GM12878 (cell line): Measurements from ENCODE around the gene AVEN.

Experiments used
- CEBPZ ChIP-seq: fragments of 150-350 bp; IDR thresholded peaks from 2 replicates; pipeline ENCODE4 v1.6.1; 2016; ENCODE audit warnings: low read depth, low read length
- CTCF ChIP-seq, 3 experiments: IDR thresholded peaks in 2 of 3; conservative IDR thresholded peaks in 1 of 3; 2 replicates each; pipeline ENCODE4 v1.5.1; 2011; ENCODE audit warnings: low read depth in 3 of 3, low read length in 3 of 3, mild to moderate bottlenecking in 3 of 3, control low read depth in 2 of 3, moderate library complexity in 2 of 3, inconsistent platforms in 1 of 3, mixed read lengths in 1 of 3; ENCODE audit not compliant: control insufficient read depth in 2 of 3, insufficient read depth in 1 of 3; ENCODE audit errors: extremely low read depth in 1 of 3
- IRF3 ChIP-seq: fragments of 450-650 bp; IDR thresholded peaks from 2 replicates; pipeline ENCODE4 v1.6.1; 2014; ENCODE audit warnings: mild to moderate bottlenecking
- TF ChIP-seq, protein P1 (sequence below): fragments of 450-650 bp; IDR thresholded peaks from 2 replicates; pipeline ENCODE4 v1.6.1; 2016; ENCODE audit warnings: mild to moderate bottlenecking

- TF ChIP-seq, protein P1, sequence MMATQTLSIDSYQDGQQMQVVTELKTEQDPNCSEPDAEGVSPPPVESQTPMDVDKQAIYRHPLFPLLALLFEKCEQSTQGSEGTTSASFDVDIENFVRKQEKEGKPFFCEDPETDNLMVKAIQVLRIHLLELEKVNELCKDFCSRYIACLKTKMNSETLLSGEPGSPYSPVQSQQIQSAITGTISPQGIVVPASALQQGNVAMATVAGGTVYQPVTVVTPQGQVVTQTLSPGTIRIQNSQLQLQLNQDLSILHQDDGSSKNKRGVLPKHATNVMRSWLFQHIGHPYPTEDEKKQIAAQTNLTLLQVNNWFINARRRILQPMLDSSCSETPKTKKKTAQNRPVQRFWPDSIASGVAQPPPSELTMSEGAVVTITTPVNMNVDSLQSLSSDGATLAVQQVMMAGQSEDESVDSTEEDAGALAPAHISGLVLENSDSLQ: no peak
- TF ChIP-seq IRF3 (no peak), CEBPZ (no peak), CTCF (IDR thresholded peaks at IDR 0.05 in 2 of 3, conservative IDR thresholded peaks at IDR 0.05 in 1 of 3; ENCODE audit: control insufficient read depth in 2 of 3, extremely low read depth in 1 of 3, insufficient read depth in 1 of 3, low read depth in 3 of 3, low read length in 3 of 3) (no peak)
Measured at GRCh38 chr15:34025252-34025651, 13.8 kb downstream of the AVEN start.
